Activated CD8-positive, alpha-beta memory T cell treated with anti-CD3 and anti-CD28 coated beads, Interleukin-2, amount 50 U/mL, for 1 hour (primary cell): Measurements from ENCODE around the gene COQ5.
A peak's percentile ranks its signal among the peaks of the same experiment; 100 is the strongest.
"Not testable (repeated sequence)": the region's sequence is repeated elsewhere in the genome, so short reads cannot be mapped to it uniquely, and the experiment has no call there.

ENCODE experiments used
- DNase-seq: peaks from one replicate; pipeline ENCODE4 v3.0.0-alpha.2; 2020; ENCODE audit errors: extremely low read depth

Gene COQ5

GRCh38 chr12:120529641-120530417 lies 871 bp upstream of the COQ5 start:
- DNase-seq, result no peak

- DNase-seq, result no peak
Measured at GRCh38 chr12:120522568-120522967, 6.4 kb downstream of the COQ5 start.

- not testable (repeated sequence) for DNase-seq
Measured at GRCh38 chr12:120519324-120519723, 9.6 kb downstream of the COQ5 start.

- DNase-seq, result no peak
Measured at GRCh38 chr12:120515496-120515895, 13.5 kb downstream of the COQ5 start.

GRCh38 chr12:120514002-120514401 lies 15.0 kb downstream of the COQ5 start:
- no peak for DNase-seq

- DNase-seq, result no peak
Measured at GRCh38 chr12:120508537-120508936, 20.4 kb downstream of the COQ5 start.

GRCh38 chr12:120504587-120504986 lies 24.4 kb downstream of the COQ5 start:
- DNase-seq, result no peak

- no peak for DNase-seq
Measured at GRCh38 chr12:120500581-120500980, 28.4 kb downstream of the COQ5 start.

GRCh38 chr12:120498870-120499515 lies 30.0 kb downstream of the COQ5 start:
- DNase-seq, result no peak

GRCh38 chr12:120497524-120498150 lies 31.3 kb downstream of the COQ5 start:
- no peak for DNase-seq

- DNase-seq, result peak; percentile 27
Measured at GRCh38 chr12:120496413-120497340, 32.3 kb downstream of the COQ5 start.

GRCh38 chr12:120495731-120496412 lies 33.1 kb downstream of the COQ5 start, which contains the start of gene DYNLL1:
TSS of gene DYNLL1 (plus strand) at chr12:120496113. CDS start at chr12:120496422, 309 bp downstream.
- DNase-seq, result peak; percentile 87

GRCh38 chr12:120495186-120495730 lies 33.7 kb downstream of the COQ5 start:
- no peak for DNase-seq

- DNase-seq, result no peak
Measured at GRCh38 chr12:120490833-120491512, 38.0 kb downstream of the COQ5 start.

- no peak for DNase-seq
Measured at GRCh38 chr12:120490325-120490724, 38.6 kb downstream of the COQ5 start.

- no peak for DNase-seq
Measured at GRCh38 chr12:120489018-120489417, 39.9 kb downstream of the COQ5 start.

GRCh38 chr12:120488057-120488640 lies 40.8 kb downstream of the COQ5 start:
- DNase-seq, result no peak

GRCh38 chr12:120487552-120487951 lies 41.4 kb downstream of the COQ5 start:
- DNase-seq, result not testable (repeated sequence)

GRCh38 chr12:120485961-120486881 lies 42.7 kb downstream of the COQ5 start:
- DNase-seq, result no peak
